Fibroblast of the aortic adventitia (primary cell): ENCODE results near the gene ERC2. TPM values are rescaled to one million over a fixed set of nuclear protein-coding genes. Genes with fewer than 3 reads are reported as not detected.

Source experiments
- DNase-seq: peaks from one replicate; pipeline ENCODE4 v3.0.0-alpha.2; 2010; ENCODE audit warnings: low read depth
- H3K4me3 ChIP-seq: 2 replicates; pipeline ENCODE4 v1.5.1; 2011; ENCODE audit warnings: low read depth, mild to moderate bottlenecking, control low read depth, low read length, moderate library complexity
- CTCF ChIP-seq: IDR thresholded peaks from 2 replicates; pipeline ENCODE4 v1.5.1; 2011; ENCODE audit warnings: mild to moderate bottlenecking, low read length, control low read depth, inconsistent platforms; ENCODE audit not compliant: insufficient read depth
- total RNA-seq: library from RNA; depleted of rRNA; stranded (reverse); fragments of >200 nt; gene quantifications from 2 replicates; pipeline ENCODE4 v1.2.3, GENCODE V29; 2012; ENCODE audit warnings: low replicate concordance

Gene ERC2
- total RNA-seq, 1 donor: 0.09 TPM

DNA sequence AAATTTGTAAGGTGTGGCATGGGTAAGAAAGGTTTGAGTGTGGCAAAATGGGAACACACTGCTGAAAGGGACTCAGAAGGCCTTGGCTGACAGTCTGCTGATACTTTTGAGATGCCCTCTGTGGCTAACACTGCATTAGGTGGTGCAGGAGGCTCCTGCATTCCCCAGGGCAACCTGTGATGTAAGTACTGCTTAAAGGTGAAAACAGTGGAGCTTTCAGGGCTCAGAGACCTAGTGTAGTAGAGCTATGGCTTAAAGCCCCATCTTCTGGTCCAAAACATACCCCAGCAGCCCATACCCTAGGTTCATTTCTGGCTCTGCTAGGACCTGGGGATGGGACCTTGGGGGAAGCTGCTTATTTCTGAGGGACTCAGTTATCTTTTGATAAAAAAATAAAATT lies 374.1 kb downstream of the ERC2 start:
- no peak for DNase-seq
- no peak overlapping the region for H3K4me3 ChIP-seq
- no peak for TF ChIP-seq CTCF

DNA sequence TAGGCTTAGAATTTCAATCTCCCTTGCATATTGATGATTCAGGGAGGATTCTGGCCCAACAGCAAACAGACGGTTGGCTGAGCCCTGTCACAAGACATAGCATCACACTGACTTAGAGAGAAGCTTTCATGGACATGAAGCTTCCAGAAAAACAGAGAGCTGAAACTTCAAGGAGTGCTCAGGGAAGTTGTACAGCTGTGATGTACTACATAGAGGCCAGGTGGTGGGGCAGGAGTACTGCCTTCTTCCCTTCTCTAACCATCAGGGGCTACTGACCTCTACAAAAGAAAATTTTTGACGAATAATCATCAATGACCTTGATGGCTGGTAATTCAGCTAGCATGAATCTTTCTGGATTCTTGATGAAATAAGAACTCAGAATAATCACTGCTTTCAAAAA lies 378.5 kb downstream of the ERC2 start:
- H3K4me3 ChIP-seq: no peak overlapping the region
- TF ChIP-seq CTCF: no peak
- DNase-seq: no peak

DNA sequence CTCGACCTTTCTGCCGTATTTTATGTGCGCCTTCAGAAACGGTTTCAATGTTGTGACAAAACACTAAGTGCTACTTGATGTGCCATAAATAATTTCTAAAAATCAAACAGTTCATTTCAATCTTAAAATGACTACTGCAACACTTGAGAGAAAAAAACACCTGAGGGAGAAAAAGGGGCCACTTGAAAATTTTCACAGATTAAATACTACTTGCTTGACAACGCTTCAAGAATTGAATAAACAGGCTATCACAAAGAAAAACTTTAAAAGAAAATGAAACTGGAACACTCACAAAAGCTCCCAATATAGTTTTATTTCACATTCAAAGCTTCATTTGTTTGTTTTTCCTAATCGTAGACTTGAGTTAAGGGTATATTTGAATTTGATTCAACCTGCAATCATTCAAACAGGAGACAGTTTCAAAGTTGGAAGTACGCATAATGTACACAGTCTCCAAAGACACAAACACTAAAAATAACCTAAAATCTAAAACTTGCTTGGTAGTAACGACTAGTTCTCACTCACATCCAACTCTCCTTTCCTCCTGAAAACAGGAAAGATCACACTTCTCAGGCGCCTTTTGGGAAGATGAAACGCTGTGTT lies 380.7 kb downstream of the ERC2 start:
- no peak for DNase-seq
- no peak overlapping the region for H3K4me3 ChIP-seq
- TF ChIP-seq CTCF: no peak

DNA sequence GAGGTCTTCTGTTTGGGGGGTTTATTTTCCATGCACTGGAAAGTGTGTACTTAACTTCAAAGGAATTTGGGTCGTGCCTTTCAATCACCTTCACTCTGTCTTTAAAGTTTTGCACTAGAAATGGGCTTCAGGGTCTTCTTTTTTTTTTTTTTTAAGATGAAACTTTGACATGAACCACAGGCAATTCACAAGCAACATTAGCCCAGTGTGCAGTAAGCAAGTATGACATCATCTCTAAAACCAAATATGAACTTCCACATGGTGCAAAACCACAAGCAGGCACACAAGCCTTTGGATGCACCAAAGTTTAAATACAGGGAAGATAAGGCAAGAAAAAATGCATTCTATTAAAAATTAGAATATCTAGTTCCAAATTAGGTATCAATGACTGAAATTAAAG lies 381.9 kb downstream of the ERC2 start:
- TF ChIP-seq CTCF: no peak
- DNase-seq: peak; percentile 3
- no peak overlapping the region for H3K4me3 ChIP-seq

DNA sequence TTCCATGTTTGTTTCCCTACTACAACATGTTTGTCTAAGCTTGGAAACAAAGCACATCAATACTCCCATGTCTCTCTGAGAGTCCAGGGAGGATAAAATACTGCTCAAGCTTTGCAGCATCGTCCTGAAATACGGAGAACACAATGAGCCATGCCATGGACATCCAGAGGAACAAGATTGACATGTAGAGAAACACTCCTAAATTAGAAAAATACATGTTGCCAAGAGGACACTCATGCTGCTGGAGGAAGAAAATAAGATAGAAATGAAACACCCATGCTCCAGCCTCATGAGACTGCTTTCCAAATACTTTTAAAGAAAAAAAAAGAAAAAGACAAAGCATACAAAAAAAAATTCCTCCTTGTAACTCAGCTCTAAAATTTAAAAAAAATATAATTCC lies 387.0 kb downstream of the ERC2 start:
- TF ChIP-seq CTCF: no peak
- DNase-seq: no peak
- H3K4me3 ChIP-seq: no peak overlapping the region

DNA sequence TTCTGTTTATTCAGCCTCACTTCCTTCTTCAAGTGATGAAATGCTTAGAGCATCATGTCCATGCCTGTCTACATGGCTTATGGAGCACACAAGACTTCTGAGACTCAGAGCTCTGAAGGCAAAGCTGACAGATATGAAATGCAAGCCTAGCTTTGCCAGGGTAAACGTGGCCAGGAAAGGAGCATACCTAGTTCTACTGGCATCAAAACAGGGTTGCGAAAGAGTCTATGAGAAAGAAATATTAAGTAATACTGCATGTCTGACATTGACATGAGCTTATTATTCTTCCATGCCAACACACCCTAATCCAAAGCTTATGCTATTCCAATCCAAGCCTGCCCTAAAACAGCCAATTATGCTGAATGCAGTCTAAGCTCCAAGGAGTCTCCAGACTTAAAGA lies 391.5 kb downstream of the ERC2 start:
- no peak overlapping the region for H3K4me3 ChIP-seq
- TF ChIP-seq CTCF: no peak
- DNase-seq: peak; percentile 5

GRCh38 chr3:56075089-56075488 lies 393.2 kb downstream of the ERC2 start:
- no peak for TF ChIP-seq CTCF
- DNase-seq: no peak
- no peak overlapping the region for H3K4me3 ChIP-seq
